ENCODE data around the gene ERP27.
A peak's percentile ranks its signal among the peaks of the same experiment; 100 is the strongest.

The ERP27 gene

DNA sequence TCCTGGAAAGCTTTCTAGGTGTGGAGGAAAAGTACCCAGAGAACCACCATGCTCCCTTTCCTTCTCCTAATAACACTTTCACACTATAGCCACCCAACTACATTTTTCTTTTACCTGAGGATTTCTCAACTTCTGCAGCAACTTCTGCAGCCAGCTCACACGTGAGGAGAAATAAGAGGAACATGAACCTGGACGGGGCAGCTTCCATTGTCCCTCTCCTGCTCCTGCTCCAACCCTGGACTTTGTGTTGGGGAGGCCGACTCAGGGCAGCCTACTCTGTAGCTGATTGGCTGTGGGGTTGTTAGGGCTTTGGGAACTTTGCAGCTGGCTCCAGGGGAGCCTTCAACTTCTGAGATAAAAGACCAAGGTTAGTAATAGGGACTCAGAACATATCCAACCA, at the start of gene ERP27:
TSS of gene ERP27 (minus strand) at position 237 of the 400 bp plus-strand sequence. CDS start at position 208, 29 bp downstream.
- DNase-seq (ENCODE audit: low read depth), result no peak

DNA sequence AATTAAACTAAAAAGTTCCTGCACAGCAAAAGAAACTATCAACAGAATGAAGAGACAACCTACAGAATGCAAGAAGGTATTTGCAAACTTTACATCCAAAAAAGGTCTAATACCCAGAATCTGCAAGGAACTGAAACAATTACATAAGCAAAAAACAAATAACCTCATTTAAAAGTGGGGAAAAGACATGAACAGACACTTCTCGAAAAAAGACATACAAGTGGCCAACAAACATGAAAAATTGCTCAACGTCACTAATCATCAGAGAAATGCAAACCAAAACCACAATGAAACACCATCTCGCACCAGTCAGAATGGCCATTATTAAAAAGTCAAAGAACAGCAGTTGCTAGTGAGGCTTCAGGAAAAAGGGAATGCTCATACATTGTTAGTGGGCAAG, 49.7 kb upstream of the ERP27 start:
- DNase-seq (ENCODE audit: low read depth), result peak; percentile 57

DNA sequence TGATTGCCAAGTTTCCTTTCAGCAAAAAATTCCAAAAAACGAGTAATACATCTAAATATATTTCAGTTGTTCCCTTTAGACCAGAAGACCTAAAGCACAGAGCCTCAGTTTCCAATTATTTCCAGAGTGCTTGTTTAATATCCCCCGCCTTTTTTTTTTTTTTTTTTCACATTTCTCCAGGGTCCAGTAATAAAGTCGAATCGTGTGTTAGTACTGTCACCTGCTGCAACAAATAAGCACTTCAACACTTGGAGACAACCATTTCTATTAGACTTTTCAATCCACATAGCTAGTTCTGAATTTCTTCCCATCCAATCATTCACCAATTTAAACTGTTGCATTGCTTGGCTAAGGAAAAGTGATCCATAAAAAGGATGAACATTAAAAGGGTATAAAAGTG, 48.1 kb upstream of the ERP27 start:
- no peak for DNase-seq (ENCODE audit: low read depth)

DNA sequence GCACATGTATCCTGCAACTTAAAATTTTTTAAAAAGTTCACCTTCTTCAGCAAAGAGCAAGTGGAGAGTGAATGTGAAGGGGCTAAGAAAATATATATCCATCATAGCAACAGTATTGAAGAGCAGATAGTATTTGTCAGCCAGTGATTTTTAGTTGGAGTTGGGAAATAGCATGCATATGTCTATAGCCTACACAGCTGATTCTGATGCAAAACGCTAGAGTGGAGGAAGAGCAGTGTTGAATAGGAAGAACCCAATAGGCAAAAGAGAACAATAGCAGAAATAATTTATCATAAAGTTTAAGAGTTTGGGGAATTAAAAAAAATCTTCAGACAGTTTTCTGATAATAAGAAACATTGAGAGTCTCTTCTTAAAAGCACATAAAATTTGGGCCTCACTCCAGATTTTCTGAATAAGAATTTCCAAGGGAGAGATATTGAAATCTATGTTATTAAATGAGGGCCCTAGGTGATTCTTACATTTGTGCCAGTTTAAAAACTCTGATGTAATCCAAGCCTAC, 46.5 kb upstream of the ERP27 start:
- no peak for DNase-seq (ENCODE audit: low read depth)

DNA sequence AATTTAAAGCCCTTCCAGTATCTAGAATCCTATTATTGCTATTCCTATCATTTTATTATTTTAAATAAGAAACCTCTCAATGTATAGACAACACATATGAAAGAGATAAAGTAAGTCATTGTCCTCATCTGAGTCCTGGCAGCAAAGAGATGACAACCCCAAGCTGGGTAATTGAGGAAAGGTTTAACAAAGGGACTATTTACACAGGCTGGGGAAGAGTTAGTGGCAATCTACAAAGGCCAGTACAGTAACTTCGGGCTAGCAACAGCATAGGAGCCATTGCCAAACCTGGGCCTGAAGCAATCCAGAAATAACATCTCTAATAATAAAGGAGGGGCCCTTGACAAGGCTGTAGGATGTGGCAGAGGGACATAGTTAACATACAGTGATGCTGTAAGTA, 45.7 kb upstream of the ERP27 start:
- DNase-seq (ENCODE audit: low read depth), result no peak

DNA sequence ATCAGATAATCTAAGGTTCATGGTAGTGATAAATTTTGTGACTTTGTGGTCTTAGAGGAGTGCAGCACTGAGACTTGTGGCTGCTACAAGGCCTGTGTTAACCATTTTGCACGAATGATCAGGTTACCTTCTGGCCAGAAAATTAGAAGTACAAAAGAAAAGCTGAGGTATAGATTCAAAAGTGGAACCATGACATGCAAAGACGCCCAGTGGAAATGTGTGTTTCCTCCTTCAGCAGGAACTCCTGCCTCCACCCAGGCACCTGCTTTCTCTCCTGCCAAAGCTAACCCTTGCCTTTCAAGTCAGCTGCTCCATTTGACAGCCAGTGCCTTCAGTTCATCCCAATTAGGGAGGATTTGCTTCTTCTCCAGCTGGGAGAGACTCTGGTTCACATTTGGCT, 44.7 kb upstream of the ERP27 start:
- DNase-seq (ENCODE audit: low read depth), result no peak

DNA sequence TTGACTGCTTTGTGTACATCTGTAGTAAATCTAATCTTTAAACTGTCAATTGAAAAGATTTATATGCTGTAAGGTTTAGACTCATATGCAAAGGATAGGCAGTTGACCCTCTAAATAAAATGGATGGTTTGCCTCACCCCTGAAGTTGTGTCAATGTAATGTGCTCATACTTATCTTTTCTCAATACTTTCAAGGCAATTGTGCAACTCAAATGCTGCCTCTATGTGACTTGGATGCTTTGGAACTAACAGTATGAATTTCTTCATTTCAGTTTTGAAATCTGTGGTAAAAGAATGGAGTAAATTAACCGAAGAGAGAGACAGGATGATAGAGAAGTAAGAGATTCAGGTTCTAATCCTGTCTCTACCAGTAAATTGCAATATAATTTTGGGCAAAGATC, 44.2 kb upstream of the ERP27 start:
- peak; percentile 75 for DNase-seq (ENCODE audit: low read depth)

DNA sequence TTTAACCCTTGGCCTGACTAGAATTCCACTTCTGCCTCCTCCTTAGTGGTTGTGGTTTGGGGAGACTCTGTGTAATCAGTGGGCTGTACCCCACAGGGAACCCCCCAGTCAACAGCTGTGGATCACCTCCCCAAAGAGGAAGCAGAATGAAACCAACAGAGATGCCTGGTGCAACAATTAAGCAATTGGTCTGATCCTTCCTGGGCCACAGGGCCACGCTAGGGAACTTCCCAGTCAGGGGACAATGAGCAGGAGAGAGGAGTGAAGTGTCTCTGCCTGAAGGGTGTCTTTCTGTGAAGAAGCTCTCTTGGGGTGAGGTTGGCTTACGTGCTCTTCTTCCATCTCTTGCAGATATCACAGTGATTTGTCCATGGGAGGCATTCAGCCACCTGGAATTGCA, 42.7 kb upstream of the ERP27 start:
- no peak for DNase-seq (ENCODE audit: low read depth)

DNA sequence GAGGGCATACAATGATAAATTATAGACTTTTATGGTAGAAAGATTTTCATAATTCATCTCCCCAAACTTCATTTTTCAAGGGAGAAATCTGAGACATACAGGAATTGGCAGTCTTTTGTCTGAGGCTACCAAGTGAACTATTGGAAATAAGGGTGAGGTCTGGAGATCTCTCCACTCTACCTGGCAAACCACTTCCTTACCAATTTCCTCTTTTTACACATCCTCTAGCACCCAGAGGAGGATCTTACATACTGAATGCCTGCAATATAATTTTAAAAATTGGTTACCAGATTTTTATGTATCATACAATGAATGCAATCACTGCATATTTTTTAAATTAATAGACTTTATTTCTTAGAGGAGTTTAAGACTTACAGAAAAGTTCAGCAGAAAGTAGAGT, 41.1 kb upstream of the ERP27 start:
- DNase-seq (ENCODE audit: low read depth), result no peak

DNA sequence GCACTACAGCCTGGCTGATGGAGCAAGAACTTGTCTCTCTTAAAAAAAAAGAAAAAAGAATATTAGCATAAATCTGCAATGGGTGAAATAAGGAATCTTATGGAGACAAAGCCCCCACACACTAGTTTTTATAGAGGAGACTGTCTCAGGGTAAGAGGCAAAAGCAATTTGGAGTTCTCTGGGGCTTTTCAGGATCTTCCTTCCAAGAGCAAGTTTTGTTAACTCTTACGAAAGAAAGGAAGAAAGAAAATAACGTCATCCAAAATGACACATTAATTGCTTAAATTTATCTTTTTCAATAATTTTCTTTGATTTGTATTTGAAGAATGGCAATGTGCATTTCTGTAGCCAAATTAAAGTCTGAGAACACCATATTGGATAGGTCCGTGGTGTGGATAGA, 38.3 kb upstream of the ERP27 start:
- no peak for DNase-seq (ENCODE audit: low read depth)

DNA sequence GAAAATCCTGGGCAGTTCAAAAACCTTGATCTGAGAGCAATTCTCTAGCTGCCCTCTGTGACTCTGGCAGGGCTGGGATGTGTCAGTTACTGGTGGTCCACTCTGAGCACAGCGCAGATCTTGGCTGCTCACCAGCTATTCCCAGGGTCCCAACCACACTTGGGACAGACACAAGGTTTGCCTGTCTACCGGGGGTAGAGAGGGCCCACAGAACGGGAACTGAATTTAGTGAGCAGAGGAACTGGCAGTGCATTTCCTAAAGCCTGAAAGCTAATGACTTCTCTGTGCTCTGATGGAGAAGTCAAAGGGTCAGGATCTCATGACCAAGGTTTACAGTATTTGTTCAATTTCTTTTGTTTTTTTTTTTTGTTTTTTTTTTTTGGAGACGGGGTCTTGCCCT, 37.1 kb upstream of the ERP27 start:
- DNase-seq (ENCODE audit: low read depth), result no peak

DNA sequence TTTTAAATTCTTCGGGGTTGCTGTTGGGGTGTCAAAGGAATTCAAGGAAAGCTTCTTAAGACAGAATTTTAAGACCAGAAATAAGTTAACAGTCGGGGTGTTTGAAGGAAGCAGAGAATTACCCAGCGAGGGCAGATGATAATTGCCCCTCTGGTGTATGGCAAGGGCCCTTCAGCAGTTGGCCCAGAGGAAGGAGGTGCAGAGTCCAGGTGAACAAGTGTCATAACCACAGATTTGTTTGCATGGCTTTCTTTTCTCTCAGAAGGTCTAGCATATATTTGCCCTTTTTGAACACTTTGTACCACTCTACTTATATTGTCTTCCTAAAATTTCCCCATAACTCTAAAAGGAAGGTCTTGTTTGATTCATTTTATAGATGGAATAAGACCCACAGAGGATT, 36.3 kb upstream of the ERP27 start:
- no peak for DNase-seq (ENCODE audit: low read depth)

DNA sequence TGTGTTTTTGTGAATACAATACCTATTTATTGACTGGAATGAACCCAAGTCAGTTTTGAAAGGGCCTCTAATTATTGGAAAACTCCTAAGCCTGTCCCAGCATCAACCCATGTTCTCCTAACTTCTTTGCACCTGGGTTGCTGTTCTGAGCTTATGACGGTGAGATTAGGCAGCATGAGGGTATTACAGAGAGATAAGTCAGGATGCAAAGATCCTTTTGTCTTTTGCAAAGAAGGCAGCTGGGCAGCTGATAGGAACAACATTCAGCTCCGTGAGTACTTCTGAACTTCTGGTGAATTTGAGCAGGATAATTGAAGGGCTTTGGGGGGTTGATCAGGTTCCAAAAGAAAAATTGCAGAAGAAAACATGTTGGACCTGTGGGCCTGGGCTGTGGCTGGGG, 34.5 kb upstream of the ERP27 start, which contains the start of gene PDE6H:
TSS of gene PDE6H (plus strand) at position 227 of the 400 bp plus-strand sequence. CDS start 4,971 bp downstream, outside the sequence.
- no peak for DNase-seq (ENCODE audit: low read depth)

DNA sequence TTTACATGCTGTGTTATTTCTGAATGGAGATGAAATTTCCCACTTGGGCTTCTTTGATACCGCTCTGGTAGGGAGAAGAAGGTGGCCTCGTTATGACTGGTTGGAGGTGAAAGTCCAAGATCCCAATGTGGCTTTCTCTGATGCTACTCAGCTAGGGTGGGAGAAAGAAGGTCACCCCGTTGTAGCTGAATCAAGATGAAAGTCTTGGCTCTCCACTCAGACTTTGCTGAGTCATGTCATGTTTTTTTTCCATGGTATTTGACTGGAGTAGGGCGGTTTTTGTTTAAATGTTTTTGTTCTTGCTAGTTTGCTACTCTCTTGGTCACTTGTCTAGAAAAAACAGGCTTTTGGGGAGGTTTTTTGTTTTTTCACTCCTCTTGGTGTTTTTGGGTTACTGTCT, 32.1 kb upstream of the ERP27 start:
- no peak for DNase-seq (ENCODE audit: low read depth)

DNA sequence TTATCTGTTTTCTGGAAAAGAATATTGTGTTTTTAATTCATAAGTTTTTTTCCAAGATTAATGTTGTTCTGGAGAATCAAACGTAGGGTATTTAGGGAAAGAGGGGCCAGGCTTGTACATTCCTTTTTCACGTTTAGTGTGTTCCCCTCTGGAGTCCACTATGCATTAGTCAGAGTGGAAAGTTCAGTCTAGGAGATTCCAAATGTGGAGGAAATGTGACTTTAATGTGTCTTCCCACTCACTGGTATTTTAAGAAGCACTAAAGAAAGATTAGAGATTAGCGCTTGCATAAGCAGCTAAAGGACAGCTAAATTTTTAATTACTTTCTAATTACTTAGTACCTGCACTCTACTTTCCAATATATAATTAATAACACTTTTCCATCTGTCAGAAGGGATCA, 30.1 kb upstream of the ERP27 start:
- DNase-seq (ENCODE audit: low read depth), result no peak

DNA sequence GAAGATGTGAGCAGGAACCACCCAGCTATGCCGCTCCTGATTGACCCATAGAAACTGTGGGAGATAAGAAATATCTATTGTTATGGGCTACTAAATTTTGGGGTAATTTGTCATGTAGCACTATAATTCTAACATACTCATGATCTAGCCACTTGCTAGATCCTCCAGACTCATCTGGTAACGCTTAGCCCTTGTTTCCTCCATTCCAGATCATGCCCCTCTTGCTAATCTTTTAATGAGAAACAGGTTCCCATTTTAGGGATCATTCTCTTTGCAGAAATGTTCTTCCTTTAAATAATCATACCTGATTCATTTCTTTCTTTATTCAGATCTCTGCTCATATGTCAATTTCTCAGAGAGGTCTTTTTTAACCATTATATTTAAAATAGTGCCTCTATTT, 26.9 kb upstream of the ERP27 start:
- DNase-seq (ENCODE audit: low read depth), result no peak

DNA sequence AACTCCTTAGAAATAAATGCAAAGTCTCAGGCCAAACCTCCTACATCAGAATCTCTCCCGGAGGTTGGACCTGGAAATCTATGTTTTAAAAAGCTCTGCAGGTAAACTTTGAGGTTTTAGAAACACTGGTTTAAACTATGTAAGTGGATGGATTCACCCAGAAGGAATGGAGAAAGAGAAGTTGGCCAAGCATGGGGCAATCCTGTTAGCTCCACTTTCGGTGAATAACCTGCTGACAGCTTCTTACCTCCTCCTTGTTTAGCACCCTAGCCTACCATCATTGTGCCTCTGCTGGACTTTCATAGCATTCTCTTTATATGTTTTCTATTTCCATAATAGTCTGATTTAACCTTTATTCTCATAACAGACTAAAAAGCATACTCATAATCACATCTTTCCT, 26.1 kb upstream of the ERP27 start:
- DNase-seq (ENCODE audit: low read depth), result no peak

DNA sequence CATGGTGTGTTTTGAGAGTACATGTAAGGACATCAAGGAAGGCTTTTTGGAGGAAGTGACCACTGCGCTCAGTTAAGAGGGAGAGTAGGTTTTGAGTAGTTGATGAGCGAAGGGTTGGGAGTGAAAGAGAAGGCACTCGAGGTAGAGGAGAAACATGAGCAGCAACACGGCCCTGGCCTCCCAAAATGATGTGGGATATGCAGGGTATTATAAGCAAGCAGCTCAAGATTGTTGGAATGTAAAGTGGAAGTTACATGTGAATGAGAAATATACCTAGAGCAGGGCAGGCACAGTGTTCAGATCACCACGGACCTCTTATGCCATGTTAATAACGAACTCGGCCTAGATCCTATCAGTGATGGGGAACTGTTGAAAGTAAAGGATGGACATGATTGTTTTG, 25.2 kb upstream of the ERP27 start:
- DNase-seq (ENCODE audit: low read depth), result no peak

DNA sequence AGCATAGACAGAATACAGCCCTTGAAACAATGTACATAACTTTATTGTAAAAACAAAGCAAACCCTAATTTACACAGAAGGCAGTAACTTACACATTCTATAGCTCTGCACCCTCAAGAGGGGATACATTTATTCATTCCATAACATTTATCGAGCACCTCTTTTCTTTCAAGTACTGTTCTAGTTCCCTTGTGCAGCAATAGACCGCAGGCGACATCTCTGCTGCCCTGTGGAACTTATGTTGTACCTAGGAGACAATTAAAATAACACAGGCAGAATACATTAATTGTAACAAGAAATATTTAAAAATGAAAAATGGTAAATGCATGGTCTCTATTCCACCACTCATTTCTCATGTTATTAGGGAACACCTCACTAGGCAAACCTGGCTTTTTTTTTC, 24.5 kb upstream of the ERP27 start:
- no peak for DNase-seq (ENCODE audit: low read depth)

DNA sequence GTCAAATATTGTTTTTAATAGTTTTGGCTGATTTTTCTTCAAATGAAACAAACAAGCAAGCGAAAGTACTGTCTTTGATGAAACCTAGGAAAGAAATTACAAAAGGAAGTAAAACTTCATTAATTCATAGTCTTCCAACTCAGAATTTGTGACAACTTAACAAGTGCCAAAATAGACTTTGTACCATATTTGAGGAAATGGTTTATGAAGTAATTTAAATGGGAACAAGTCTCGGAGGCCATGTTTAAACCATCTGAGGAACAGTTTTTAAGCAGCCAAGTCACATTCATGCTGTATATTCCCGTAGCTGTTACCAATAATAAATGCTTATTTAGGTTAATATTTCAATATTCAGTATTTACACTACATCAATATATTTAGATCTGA, 23.8 kb upstream of the ERP27 start:
- no peak for DNase-seq (ENCODE audit: low read depth)

DNA sequence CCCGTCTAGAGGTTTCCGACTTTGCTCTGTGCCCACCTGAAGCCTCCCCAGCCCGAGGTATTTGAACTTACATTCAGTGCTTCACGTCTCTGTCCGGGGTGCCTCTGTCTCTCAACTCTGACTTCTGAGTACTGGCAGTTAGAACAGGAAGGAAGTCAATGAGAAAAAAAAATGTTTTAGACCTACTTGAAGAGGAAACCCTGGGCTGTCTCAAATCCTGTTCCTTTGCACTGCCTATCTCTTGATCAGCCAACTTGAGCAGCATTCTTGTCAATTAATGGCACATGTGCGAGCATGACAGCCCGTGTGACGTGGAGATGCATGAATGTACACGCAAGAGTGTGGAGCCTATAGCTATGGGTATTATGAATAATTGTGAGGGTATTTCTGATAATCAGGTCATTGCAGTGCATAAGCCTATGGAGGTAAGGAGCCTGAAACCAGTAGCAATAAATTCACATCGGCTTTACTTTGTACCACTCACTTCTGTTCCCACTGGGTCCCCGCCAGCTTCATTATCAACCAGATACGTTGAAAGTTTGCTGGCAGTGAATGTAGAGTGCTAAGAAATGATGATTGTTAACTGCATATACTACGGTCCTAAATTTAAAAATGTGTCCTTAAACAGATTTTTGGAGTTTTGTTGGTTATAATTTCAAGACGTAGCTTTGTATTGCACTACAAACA, 23.3 kb upstream of the ERP27 start, which contains the start of gene ARHGDIB:
TSS of gene ARHGDIB (minus strand) at position 136 of the 687 bp plus-strand sequence. CDS start 10,889 bp downstream, outside the sequence.
- no peak for DNase-seq (ENCODE audit: low read depth)

DNA sequence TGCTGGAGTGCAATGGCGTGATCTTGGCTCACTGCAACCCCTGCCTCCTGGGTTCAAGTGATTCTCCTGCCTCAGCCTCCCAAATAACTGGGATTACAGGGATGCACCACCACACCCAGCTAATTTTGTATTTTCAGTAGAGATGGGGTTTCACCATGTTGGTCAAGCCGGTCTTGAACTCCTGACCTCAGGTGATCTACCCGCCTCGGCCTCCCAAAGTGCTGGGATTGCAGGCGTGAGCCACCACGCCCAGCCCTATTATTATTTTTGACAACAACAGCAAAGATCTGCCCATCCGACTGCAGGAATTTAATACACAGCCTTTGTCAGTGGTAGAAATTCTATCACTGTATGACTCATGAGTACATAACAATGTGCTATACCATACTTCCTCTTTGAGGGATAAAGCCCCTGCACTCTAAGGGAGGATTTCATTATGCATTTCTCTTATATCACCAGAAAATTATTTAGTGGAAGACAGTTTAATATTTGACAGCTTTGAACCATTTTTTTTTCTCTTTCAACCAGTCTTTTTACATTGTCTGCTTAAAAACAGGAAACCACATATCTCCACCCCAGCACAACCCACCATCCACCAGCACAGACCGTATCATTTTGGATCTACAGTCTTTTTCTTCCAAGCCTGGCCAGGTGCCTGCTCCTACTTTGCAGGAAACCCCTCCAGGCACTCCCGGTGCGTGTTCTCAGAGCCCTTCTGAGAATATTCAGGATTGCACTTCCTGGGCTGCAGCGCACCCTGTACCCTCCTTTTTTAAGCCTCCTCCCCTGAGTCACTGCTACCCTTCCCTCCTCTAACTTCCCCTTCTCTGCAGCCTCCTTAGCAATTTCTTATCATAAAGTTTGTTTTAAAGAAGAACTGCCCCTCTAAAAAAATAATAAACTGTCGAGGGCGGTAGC, 22.5 kb upstream of the ERP27 start:
- DNase-seq (ENCODE audit: low read depth), result peak; percentile 33

DNA sequence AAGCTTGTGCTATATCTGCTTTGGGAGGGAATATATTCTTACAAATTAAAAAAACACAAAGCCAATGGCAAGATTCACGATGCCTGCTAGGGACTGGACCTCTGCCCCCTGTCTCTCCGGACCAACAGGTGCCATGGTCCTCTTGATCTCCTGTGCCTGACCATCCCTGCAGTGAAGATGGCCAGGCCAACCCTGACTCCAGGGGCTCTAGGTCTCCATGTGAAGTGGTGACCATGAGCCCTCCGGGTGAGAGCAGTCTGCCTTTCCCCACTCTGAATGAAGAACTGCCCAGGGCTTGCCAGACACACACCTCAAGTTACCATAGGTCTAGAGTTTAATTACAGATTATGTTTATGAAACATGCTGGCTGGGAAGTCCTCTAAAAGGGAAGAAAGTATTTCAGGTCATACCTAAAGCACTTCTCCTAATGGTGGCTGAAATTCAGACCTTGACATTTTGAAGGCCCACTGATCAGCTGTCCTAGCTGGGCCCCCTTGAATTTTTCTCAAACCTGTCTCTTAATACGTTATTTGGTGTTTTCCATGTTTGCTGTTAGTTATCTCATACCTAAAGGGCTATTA, 21.7 kb upstream of the ERP27 start:
- no peak for DNase-seq (ENCODE audit: low read depth)
